ENCODE results near the gene GARIN5A.

GARIN5A gene

GRCh38 chr19:50476224-50476906, at the start of gene GARIN5A, which contains the start of gene EMC10:
Gene GARIN5A (minus strand): TSS chr19:50476848. CDS start chr19:50476388, 460 bp downstream.
Gene EMC10 (plus strand): TSS chr19:50476507. CDS start chr19:50476545, 38 bp downstream.
- DNase-seq (ENCODE audit: low spot score) = peak; percentile 100

- DNase-seq (ENCODE audit: low spot score) = no peak
These were observed 46.2 kb upstream of the GARIN5A start for GRCh38 chr19:50522881-50523280.

- DNase-seq (ENCODE audit: low spot score) = no peak
These were observed 44.3 kb upstream of the GARIN5A start for GRCh38 chr19:50520822-50521465.

- no peak for DNase-seq (ENCODE audit: low spot score)
These were observed 42.4 kb upstream of the GARIN5A start for GRCh38 chr19:50519006-50519575.

- no peak for DNase-seq (ENCODE audit: low spot score)
These were observed 41.7 kb upstream of the GARIN5A start for GRCh38 chr19:50518091-50519005.

GRCh38 chr19:50517704-50518075, 41.0 kb upstream of the GARIN5A start:
- no peak for DNase-seq (ENCODE audit: low spot score)

- DNase-seq (ENCODE audit: low spot score) = no peak
These were observed 40.5 kb upstream of the GARIN5A start for GRCh38 chr19:50516964-50517703.

GRCh38 chr19:50516456-50516855, 39.8 kb upstream of the GARIN5A start:
- no peak for DNase-seq (ENCODE audit: low spot score)

- DNase-seq (ENCODE audit: low spot score) = no peak
These were observed 38.5 kb upstream of the GARIN5A start for GRCh38 chr19:50515168-50515561.

GRCh38 chr19:50514346-50515167, 37.9 kb upstream of the GARIN5A start:
- DNase-seq (ENCODE audit: low spot score) = no peak

GRCh38 chr19:50513746-50514345, 37.2 kb upstream of the GARIN5A start, which contains the start of gene ASPDH:
Gene ASPDH (minus strand): TSS chr19:50513913. CDS start chr19:50513823, 90 bp downstream.
- DNase-seq (ENCODE audit: low spot score) = no peak

- no peak for DNase-seq (ENCODE audit: low spot score)
These were observed 36.5 kb upstream of the GARIN5A start for GRCh38 chr19:50512999-50513745.

- DNase-seq (ENCODE audit: low spot score) = no peak
These were observed 35.7 kb upstream of the GARIN5A start for GRCh38 chr19:50512112-50512998.

GRCh38 chr19:50511069-50511822, 34.6 kb upstream of the GARIN5A start, which contains the start of gene JOSD2:
Gene JOSD2 (minus strand): TSS chr19:50511191. CDS start chr19:50510431, 760 bp downstream.
- peak; percentile 99 for DNase-seq (ENCODE audit: low spot score)

GRCh38 chr19:50510700-50511068, 34.0 kb upstream of the GARIN5A start:
- no peak for DNase-seq (ENCODE audit: low spot score)

- peak; percentile 49 for DNase-seq (ENCODE audit: low spot score)
These were observed 33.5 kb upstream of the GARIN5A start for GRCh38 chr19:50510121-50510670.

GRCh38 chr19:50509366-50509765, 32.7 kb upstream of the GARIN5A start:
- DNase-seq (ENCODE audit: low spot score) = no peak
